ENCODE results near the gene GAB1. TPM values are rescaled to one million over a fixed set of nuclear protein-coding genes. Genes with fewer than 3 reads are reported as not detected.

GAB1 gene
- total and polyA plus RNA-seq, 2 donors from 2014 or later, result 3.6 to 38.0 TPM

DNA sequence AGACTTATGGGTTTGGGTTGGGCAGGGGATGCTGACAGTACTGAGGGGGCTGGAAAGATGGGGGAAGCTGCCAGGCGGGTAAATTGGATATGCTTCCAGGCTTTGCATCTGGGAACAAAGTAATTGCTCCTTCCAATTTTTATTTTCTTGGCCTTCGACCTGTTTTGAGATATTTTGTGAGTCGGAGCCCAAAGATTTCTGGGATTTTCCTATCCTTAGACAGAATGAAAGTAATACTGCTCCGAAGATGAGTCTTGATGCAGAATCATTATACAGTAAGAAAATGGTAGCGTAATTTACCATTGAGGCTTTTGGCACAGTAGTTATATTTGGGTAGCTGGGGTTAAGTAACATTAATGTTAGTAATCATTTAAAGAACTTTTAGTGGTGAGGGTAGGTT is 178.2 kb downstream of the GAB1 start:
- FAIRE-seq (no peak), DNase-seq (no peak)
- H3K27ac ChIP-seq (ENCODE audit: low read depth in 2 of 2, low read length in 2 of 2), result peak overlapping the region; percentile 94 to 98
- peak overlapping the region; percentile 94 to 97 (median 96) for H3K4me3 ChIP-seq (ENCODE audit: low read length in 3 of 3)
- peak overlapping the region; percentile 95 to 98 (median 96) for H3K9ac ChIP-seq (ENCODE audit: low read length in 3 of 3)
- peaks cover 0 to 3% (median 2%) of the 10 kb centered on the region in 3 donors for H3K4me1 ChIP-seq (ENCODE audit: control insufficient read depth in 2 of 3, insufficient read depth in 2 of 3, low read depth in 1 of 3, low read length in 3 of 3)
- H3K9me3 ChIP-seq (ENCODE audit: control insufficient read depth in 2 of 3, insufficient read depth in 1 of 3, low read length in 3 of 3), result no peaks in the 10 kb centered on the region
- intact Hi-C loops (cut with DNase I), result no loop called here
- H3K27me3 ChIP-seq (ENCODE audit: control insufficient read depth, insufficient read depth, low read length), result no peaks in the 10 kb centered on the region
- H3K36me3 ChIP-seq (ENCODE audit: control insufficient read depth in 2 of 3, insufficient read depth in 3 of 3, low read length in 3 of 3), result peaks cover 3 to 24% (median 3%) of the 10 kb centered on the region in 3 donors
- TF ChIP-seq, protein P1, sequence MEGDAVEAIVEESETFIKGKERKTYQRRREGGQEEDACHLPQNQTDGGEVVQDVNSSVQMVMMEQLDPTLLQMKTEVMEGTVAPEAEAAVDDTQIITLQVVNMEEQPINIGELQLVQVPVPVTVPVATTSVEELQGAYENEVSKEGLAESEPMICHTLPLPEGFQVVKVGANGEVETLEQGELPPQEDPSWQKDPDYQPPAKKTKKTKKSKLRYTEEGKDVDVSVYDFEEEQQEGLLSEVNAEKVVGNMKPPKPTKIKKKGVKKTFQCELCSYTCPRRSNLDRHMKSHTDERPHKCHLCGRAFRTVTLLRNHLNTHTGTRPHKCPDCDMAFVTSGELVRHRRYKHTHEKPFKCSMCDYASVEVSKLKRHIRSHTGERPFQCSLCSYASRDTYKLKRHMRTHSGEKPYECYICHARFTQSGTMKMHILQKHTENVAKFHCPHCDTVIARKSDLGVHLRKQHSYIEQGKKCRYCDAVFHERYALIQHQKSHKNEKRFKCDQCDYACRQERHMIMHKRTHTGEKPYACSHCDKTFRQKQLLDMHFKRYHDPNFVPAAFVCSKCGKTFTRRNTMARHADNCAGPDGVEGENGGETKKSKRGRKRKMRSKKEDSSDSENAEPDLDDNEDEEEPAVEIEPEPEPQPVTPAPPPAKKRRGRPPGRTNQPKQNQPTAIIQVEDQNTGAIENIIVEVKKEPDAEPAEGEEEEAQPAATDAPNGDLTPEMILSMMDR (IDR thresholded peaks at IDR 0.05; ENCODE audit: borderline replicate concordance, extremely low read depth, insufficient read depth), result no peak

DNA sequence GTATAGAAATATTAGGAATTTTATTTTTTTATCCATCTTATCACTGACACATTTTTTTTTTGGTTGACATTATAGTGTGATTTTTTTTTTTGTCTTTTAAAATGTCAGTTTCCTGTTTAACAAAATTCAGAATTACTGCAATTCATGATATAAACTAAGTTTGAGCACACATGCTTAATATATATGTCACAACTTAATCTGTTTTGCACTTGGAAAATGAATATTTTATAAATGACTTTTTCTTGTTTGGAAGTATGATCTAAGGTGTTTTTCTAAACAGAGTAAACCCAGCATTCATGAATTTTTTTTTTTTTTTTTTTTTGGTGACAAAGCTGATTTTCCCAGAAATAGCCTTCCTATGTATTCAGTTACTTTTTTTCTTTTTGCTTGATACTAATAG is 179.2 kb downstream of the GAB1 start:
- FAIRE-seq (peak; percentile 76), DNase-seq (no peak)
- Histone ChIP-seq H3K27ac (ENCODE audit: low read depth in 2 of 2, low read length in 2 of 2) (no peak overlapping the region), H3K9ac (ENCODE audit: low read length in 3 of 3) (no peak overlapping the region), H3K4me1 (ENCODE audit: control insufficient read depth in 2 of 3, insufficient read depth in 2 of 3, low read depth in 1 of 3, low read length in 3 of 3) (peaks cover 0 to 3% (median 2%) of the 10 kb centered on the region in 3 donors), H3K4me3 (ENCODE audit: low read length in 3 of 3) (peak overlapping the region in 1 of 3 donors; percentile 23), H3K9me3 (ENCODE audit: control insufficient read depth in 2 of 3, insufficient read depth in 1 of 3, low read length in 3 of 3) (no peaks in the 10 kb centered on the region), H3K36me3 (ENCODE audit: control insufficient read depth in 2 of 3, insufficient read depth in 3 of 3, low read length in 3 of 3) (peaks cover 3 to 26% (median 6%) of the 10 kb centered on the region in 3 donors), H3K27me3 (ENCODE audit: control insufficient read depth, insufficient read depth, low read length) (no peaks in the 10 kb centered on the region)
- intact Hi-C loops (cut with DNase I), result no loop called here
- TF ChIP-seq, protein P1 (IDR thresholded peaks at IDR 0.05; ENCODE audit: borderline replicate concordance, extremely low read depth, insufficient read depth), result no peak

DNA sequence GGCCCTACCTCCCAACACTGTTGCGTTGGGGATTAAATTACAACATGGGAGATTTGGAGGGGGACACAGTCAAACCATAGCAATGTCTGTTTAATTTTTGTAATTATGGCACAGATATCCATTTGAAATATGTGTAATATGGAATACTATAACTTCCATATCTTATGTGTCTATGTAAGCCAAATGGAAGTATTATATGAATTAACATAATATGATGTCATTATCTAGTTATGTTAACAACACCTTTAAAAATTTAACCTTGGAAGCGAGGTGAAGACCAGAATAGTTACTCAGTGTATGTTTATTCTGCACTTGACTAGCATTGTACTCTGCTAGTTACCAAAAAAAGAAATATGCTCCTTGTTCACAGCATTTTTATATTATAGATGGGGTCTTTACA is 181.1 kb downstream of the GAB1 start:
- Histone ChIP-seq H3K4me1 (ENCODE audit: control insufficient read depth in 2 of 3, insufficient read depth in 2 of 3, low read depth in 1 of 3, low read length in 3 of 3) (peaks cover 0 to 3% (median 2%) of the 10 kb centered on the region in 3 donors), H3K4me3 (ENCODE audit: low read length in 3 of 3) (no peak overlapping the region)

More for the DNA sequence above, 181.1 kb downstream of the GAB1 start:
- H3K9me3 ChIP-seq (ENCODE audit: control insufficient read depth in 2 of 3, insufficient read depth in 1 of 3, low read length in 3 of 3), result no peaks in the 10 kb centered on the region
- H3K9ac ChIP-seq (ENCODE audit: low read length in 3 of 3), result no peak overlapping the region
- H3K36me3 ChIP-seq (ENCODE audit: control insufficient read depth in 2 of 3, insufficient read depth in 3 of 3, low read length in 3 of 3), result peaks cover 3 to 35% (median 9%) of the 10 kb centered on the region in 3 donors
- TF ChIP-seq, protein P1 (IDR thresholded peaks at IDR 0.05; ENCODE audit: borderline replicate concordance, extremely low read depth, insufficient read depth), result no peak
- intact Hi-C loops (cut with DNase I), result no loop called here
- no peaks in the 10 kb centered on the region for H3K27me3 ChIP-seq (ENCODE audit: control insufficient read depth, insufficient read depth, low read length)
- FAIRE-seq (no peak), DNase-seq (no peak)
- H3K27ac ChIP-seq (ENCODE audit: low read depth in 2 of 2, low read length in 2 of 2), result no peak overlapping the region

Small RNAs within 50 kb of the gene (microRNA-seq; reads per million reads assigned to microRNA genes)
- not detected for gene MIR3139

Other genes with a start within 250 kb of the GAB1 start
- 21.9 TPM for gene USP38, start 152.0 kb upstream of the GAB1 start, total RNA-seq
- gene USP38, start 152.0 kb upstream of the GAB1 start, polyA plus RNA-seq (ENCODE audit: insufficient read depth, low read depth, low replicate concordance), result 5.2 TPM
- gene SMARCA5, start 176.8 kb downstream of the GAB1 start, total RNA-seq, result 42.4 TPM
- gene SMARCA5, start 176.8 kb downstream of the GAB1 start, polyA plus RNA-seq (ENCODE audit: insufficient read depth, low read depth, low replicate concordance), result 25.9 TPM

All from kidney (tissue), 14 donors.